ENCODE data around the gene TMC2.

TMC2 gene

DNA sequence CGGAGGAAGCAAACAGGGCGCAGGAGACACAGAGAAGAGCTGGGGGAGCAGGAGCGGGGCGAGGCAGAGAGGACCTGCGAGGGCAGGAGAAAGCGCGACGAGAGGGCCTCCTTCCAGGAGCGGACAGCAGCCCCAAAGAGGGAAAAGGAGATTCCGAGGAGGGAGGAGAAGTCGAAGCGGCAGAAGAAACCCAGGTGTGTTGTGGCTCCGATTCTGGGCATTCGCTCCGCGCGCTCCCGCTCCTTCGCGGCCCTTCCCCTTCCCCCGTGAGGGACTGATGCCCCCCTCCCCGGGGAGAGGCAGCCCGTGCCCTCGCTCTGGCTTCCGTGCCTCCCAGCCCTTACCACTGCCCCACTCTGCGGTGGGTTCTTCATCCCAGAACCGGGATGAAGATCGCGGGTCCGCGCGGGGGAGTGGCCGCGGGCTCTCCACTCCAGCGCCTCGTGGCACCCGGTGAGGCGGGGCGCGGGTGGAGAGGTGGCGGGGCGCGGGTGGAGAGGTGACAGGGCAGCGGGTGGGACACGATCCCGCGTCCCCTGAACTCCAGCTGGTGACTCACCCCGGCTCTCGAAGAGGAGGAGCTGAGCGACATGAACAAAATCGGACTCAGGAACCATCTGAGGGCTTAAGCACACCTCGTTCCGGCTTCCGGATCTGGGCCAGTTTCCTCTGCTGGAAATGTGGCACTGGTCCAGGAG, 22.4 kb downstream of the TMC2 start:
- H3K9ac ChIP-seq (ENCODE audit: low read depth, low read length) = peak overlapping the region; percentile 60
- peaks cover 48% of the 10 kb centered on the region for H3K27me3 ChIP-seq (ENCODE audit: control insufficient read depth, insufficient read depth, low read length)
- H3K4me3 ChIP-seq (ENCODE audit: low read depth, low read length) = peak overlapping the region; percentile 70
- H3K36me3 ChIP-seq (ENCODE audit: control insufficient read depth, insufficient read depth, low read length) = no peaks in the 10 kb centered on the region
- H3K9me3 ChIP-seq (ENCODE audit: control insufficient read depth, insufficient read depth, low read length) = no peaks in the 10 kb centered on the region
- H3K4me1 ChIP-seq (ENCODE audit: control insufficient read depth, insufficient read depth, low read length) = peaks cover 2% of the 10 kb centered on the region

DNA sequence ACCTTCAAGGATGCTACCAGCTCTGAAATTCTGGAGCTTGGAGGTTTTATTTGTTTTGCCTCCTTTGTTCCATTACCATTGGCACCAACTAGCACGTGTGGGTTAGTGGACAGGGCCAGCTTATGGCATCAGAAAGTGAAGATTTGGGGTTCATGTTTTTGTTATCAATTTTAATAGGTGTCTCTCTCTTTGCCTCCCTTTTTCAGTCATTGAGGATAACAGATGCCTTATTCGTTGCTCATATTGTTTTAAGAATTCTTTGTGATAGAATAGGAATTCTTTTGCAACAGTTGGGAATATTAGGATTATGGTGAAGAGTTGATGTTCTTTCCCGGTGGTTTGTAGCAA, 22.9 kb downstream of the TMC2 start:
- Histone ChIP-seq H3K9me3 (ENCODE audit: control insufficient read depth, insufficient read depth, low read length) (no peaks in the 10 kb centered on the region), H3K27me3 (ENCODE audit: control insufficient read depth, insufficient read depth, low read length) (peaks cover 48% of the 10 kb centered on the region), H3K4me1 (ENCODE audit: control insufficient read depth, insufficient read depth, low read length) (peaks cover 2% of the 10 kb centered on the region), H3K4me3 (ENCODE audit: low read depth, low read length) (peak overlapping the region; percentile 70), H3K36me3 (ENCODE audit: control insufficient read depth, insufficient read depth, low read length) (no peaks in the 10 kb centered on the region), H3K9ac (ENCODE audit: low read depth, low read length) (no peak overlapping the region)

DNA sequence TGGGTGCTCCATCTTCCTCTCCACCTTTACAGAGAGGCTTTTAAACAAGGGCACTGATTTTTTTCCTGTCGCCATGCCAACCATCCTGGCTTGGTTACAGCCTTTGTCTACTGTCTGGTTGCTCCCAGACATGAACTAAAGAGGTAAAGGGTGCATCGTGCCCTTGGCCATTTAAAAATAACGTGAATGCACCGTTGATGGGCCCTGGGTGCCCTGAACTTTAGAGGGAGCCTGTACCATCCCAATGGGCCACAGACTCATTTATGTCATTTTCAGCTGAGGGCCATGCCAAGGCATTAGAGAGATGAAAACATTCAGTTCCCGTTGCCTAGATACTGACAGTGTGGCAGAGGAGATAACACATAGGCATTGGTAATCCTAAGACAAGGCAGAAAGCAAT, 23.3 kb downstream of the TMC2 start:
- Histone ChIP-seq H3K9me3 (ENCODE audit: control insufficient read depth, insufficient read depth, low read length) (no peaks in the 10 kb centered on the region), H3K27me3 (ENCODE audit: control insufficient read depth, insufficient read depth, low read length) (peaks cover 48% of the 10 kb centered on the region), H3K4me3 (ENCODE audit: low read depth, low read length) (no peak overlapping the region), H3K4me1 (ENCODE audit: control insufficient read depth, insufficient read depth, low read length) (peaks cover 2% of the 10 kb centered on the region), H3K36me3 (ENCODE audit: control insufficient read depth, insufficient read depth, low read length) (no peaks in the 10 kb centered on the region), H3K9ac (ENCODE audit: low read depth, low read length) (no peak overlapping the region)

DNA sequence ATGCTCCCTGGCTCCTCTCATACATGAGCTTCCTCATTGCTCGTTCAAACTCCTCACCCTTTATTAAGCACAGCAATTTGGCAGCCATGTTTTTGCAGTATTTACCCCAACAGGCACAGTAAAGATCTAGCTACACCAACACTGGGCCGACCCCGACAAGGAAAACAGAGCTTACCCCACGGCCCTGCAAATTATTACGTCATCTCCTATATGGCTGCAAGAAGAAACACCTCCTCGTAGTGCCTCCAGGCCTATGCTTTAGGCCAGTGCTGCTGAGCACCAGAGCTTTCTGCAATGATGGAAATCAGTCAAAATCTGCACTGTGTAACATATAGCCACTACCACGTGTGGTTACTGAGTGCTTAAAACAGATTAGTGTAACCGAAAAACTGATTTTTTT, 26.7 kb downstream of the TMC2 start:
- Histone ChIP-seq H3K36me3 (ENCODE audit: control insufficient read depth, insufficient read depth, low read length) (no peaks in the 10 kb centered on the region), H3K9me3 (ENCODE audit: control insufficient read depth, insufficient read depth, low read length) (no peaks in the 10 kb centered on the region), H3K9ac (ENCODE audit: low read depth, low read length) (no peak overlapping the region), H3K27me3 (ENCODE audit: control insufficient read depth, insufficient read depth, low read length) (peaks cover 34% of the 10 kb centered on the region), H3K4me3 (ENCODE audit: low read depth, low read length) (no peak overlapping the region), H3K4me1 (ENCODE audit: control insufficient read depth, insufficient read depth, low read length) (peaks cover 2% of the 10 kb centered on the region)

DNA sequence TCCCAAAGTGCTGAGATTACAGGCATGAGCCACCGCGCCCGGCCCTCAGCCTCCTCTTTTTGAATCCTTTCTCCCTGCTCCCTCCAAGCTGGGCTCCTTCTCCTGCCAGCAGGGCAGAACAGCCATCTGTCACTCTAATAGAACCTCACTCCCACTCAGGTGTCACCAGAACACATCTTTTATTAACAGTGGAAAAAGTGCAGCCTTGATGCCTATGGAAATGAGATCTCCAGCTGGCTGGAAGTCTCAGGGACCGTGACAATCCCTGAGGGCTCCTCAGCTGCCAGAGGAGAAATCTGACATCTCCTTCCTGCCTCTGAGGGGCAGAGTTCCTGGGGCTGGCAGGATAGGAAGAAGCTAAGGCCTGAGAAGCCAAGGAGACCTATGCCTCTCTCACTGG, 28.0 kb downstream of the TMC2 start:
- no peaks in the 10 kb centered on the region for H3K9me3 ChIP-seq (ENCODE audit: control insufficient read depth, insufficient read depth, low read length)
- no peak overlapping the region for H3K9ac ChIP-seq (ENCODE audit: low read depth, low read length)
- H3K36me3 ChIP-seq (ENCODE audit: control insufficient read depth, insufficient read depth, low read length) = no peaks in the 10 kb centered on the region
- no peak overlapping the region for H3K4me3 ChIP-seq (ENCODE audit: low read depth, low read length)
- H3K4me1 ChIP-seq (ENCODE audit: control insufficient read depth, insufficient read depth, low read length) = no peaks in the 10 kb centered on the region
- peaks cover 26% of the 10 kb centered on the region for H3K27me3 ChIP-seq (ENCODE audit: control insufficient read depth, insufficient read depth, low read length)

DNA sequence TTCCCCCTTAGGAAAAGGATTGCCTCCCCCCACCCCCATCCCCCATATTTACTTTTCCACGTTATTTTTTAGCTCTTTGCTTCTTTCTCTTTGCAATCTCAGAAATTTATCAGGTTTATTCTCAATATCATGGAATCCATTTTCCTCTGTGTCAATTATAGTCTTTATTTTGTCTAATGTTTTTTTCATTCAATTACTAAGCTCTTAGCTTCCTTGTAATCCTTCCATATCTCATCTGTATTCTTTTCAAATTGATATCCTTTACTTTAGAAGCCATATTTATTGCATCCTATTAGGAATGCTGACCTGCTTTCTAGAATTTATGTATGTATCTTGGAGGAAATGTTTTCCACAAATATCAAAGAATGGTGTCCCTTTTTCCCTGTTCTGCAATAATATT, 39.3 kb downstream of the TMC2 start:
- H3K36me3 ChIP-seq (ENCODE audit: control insufficient read depth, insufficient read depth, low read length) = no peaks in the 10 kb centered on the region
- no peaks in the 10 kb centered on the region for H3K4me1 ChIP-seq (ENCODE audit: control insufficient read depth, insufficient read depth, low read length)
- no peaks in the 10 kb centered on the region for H3K27me3 ChIP-seq (ENCODE audit: control insufficient read depth, insufficient read depth, low read length)
- no peak overlapping the region for H3K9ac ChIP-seq (ENCODE audit: low read depth, low read length)
- H3K4me3 ChIP-seq (ENCODE audit: low read depth, low read length) = no peak overlapping the region
- H3K9me3 ChIP-seq (ENCODE audit: control insufficient read depth, insufficient read depth, low read length) = no peaks in the 10 kb centered on the region

DNA sequence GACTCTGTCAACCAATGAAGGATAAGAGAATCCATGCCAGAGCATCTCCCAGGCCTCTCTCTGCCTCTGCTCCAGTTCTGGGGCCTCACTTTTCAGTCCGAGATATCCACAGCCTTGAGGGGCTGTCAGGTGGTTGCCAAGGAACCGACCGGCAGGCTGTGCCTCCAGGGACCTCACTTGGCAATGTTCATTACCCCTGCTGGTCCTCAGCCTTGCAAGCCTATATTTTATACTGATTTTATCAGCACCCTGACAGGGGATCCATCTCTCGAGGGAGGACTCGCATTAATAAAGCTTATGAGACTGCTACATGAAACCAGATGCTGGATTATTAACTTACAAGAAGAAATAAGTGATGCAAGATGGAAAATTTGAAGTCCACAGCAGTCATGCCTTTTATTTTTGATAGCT, 39.9 kb downstream of the TMC2 start:
- no peaks in the 10 kb centered on the region for H3K27me3 ChIP-seq (ENCODE audit: control insufficient read depth, insufficient read depth, low read length)

DNA sequence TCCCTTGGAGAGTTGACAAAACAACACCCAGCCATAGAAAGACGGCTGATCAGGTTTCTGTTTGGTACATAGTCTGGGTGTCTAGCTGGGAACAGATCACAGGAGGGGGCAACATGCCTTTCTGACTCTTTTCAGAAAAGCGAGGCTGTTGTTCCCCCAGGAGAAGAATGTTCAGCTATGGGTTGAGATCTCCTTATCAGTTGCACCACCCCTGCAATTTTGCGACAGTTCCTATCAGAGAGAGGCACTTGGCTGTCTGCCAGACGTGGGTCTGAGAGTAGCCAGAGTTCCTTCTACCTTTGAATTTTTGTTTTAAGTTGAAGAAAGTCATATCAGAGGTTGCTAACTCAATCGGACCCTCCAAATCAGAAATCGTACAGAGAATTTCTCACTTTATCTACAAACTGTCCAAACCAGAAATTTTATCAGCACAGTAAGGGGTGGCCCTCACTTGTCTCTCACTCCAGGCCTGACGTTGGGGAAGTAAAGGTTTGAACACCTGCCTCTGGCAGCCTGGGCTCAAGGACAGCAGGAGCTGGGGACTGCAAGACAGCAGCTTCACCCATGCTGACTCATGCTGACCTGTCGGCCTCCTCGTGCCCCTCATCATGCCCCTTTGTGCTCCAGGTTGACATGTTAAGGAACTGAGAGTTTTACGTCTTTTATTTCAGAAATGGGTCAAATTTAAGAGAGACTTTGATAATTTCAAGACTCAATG, 42.3 kb downstream of the TMC2 start:
- no peaks in the 10 kb centered on the region for H3K9me3 ChIP-seq (ENCODE audit: control insufficient read depth, insufficient read depth, low read length)

More for the DNA sequence above, 39.9 kb downstream of the TMC2 start:
- no peak overlapping the region for H3K4me3 ChIP-seq (ENCODE audit: low read depth, low read length)
- no peaks in the 10 kb centered on the region for H3K9me3 ChIP-seq (ENCODE audit: control insufficient read depth, insufficient read depth, low read length)
- no peak overlapping the region for H3K9ac ChIP-seq (ENCODE audit: low read depth, low read length)
- no peaks in the 10 kb centered on the region for H3K4me1 ChIP-seq (ENCODE audit: control insufficient read depth, insufficient read depth, low read length)
- H3K36me3 ChIP-seq (ENCODE audit: control insufficient read depth, insufficient read depth, low read length) = no peaks in the 10 kb centered on the region

DNA sequence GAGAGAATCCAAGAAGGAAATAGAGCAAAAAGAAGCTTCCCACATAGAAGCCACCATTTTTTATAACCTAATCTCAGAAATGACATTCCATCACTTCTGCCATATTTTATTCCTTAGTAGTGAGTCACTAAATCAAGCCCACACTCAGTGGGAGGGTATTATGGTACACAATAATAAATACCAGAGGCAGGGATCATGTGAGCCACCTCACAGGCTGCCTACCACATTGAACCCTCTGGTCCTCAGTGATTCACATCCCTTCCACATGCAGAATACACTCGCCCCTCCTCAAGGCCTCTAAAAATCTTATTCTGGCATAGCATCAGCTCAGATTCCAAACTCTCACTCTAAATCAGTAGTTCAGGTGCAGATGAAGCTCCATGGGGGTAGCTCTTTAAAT, 49.4 kb downstream of the TMC2 start:
- H3K4me3 ChIP-seq (ENCODE audit: low read depth, low read length) = no peak overlapping the region
- H3K4me1 ChIP-seq (ENCODE audit: control insufficient read depth, insufficient read depth, low read length) = no peaks in the 10 kb centered on the region
- no peaks in the 10 kb centered on the region for H3K27me3 ChIP-seq (ENCODE audit: control insufficient read depth, insufficient read depth, low read length)
- H3K9ac ChIP-seq (ENCODE audit: low read depth, low read length) = no peak overlapping the region
- no peaks in the 10 kb centered on the region for H3K9me3 ChIP-seq (ENCODE audit: control insufficient read depth, insufficient read depth, low read length)
- H3K36me3 ChIP-seq (ENCODE audit: control insufficient read depth, insufficient read depth, low read length) = no peaks in the 10 kb centered on the region

More for the DNA sequence above, 42.3 kb downstream of the TMC2 start:
- Histone ChIP-seq H3K27me3 (ENCODE audit: control insufficient read depth, insufficient read depth, low read length) (no peaks in the 10 kb centered on the region), H3K9ac (ENCODE audit: low read depth, low read length) (no peak overlapping the region), H3K4me3 (ENCODE audit: low read depth, low read length) (no peak overlapping the region), H3K4me1 (ENCODE audit: control insufficient read depth, insufficient read depth, low read length) (no peaks in the 10 kb centered on the region), H3K36me3 (ENCODE audit: control insufficient read depth, insufficient read depth, low read length) (no peaks in the 10 kb centered on the region)

DNA sequence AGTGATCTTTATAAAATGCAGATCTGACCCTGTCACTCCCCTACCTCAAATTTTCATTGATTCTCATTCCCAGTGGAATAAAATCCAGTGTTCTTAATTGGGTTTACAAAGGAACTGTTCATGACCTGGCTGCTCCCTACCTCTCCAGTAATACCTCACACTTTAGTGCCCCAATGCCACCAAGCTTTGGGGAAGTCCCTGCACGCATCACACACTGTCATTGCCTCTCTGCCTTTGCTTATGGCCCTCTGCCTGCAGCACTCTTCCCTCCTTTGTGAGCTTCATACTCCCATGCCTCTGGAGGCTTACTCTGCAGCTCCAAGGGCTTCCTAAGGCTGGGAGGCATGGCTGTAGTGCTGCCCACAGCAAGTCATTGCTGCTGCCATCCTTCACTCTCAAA, 57.4 kb downstream of the TMC2 start:
- no peak overlapping the region for H3K9ac ChIP-seq (ENCODE audit: low read depth, low read length)
- no peaks in the 10 kb centered on the region for H3K9me3 ChIP-seq (ENCODE audit: control insufficient read depth, insufficient read depth, low read length)
- no peaks in the 10 kb centered on the region for H3K36me3 ChIP-seq (ENCODE audit: control insufficient read depth, insufficient read depth, low read length)
- no peaks in the 10 kb centered on the region for H3K27me3 ChIP-seq (ENCODE audit: control insufficient read depth, insufficient read depth, low read length)
- H3K4me1 ChIP-seq (ENCODE audit: control insufficient read depth, insufficient read depth, low read length) = no peaks in the 10 kb centered on the region
- no peak overlapping the region for H3K4me3 ChIP-seq (ENCODE audit: low read depth, low read length)

DNA sequence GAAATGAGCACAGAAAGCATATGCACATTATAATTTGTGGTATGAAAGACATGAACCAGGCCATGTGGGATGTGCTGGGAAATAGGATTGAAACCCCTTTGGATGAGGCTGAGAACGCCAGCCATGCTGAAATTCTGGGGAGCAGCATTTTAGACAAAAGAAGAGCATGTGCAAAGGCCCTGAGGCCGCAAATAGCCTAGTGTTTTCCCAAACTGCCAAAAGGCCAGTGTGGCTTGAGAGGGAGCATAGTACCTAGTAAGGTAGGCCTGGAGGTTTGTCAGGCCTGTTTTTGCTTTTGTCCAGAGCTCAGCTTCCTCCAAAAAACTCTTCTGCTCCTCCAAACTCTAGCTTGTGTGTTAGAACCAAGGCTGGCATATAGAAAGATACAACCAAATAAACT, 58.7 kb downstream of the TMC2 start:
- Histone ChIP-seq H3K27me3 (ENCODE audit: control insufficient read depth, insufficient read depth, low read length) (no peaks in the 10 kb centered on the region), H3K36me3 (ENCODE audit: control insufficient read depth, insufficient read depth, low read length) (no peaks in the 10 kb centered on the region), H3K4me1 (ENCODE audit: control insufficient read depth, insufficient read depth, low read length) (no peaks in the 10 kb centered on the region), H3K4me3 (ENCODE audit: low read depth, low read length) (no peak overlapping the region), H3K9me3 (ENCODE audit: control insufficient read depth, insufficient read depth, low read length) (no peaks in the 10 kb centered on the region), H3K9ac (ENCODE audit: low read depth, low read length) (no peak overlapping the region)

DNA sequence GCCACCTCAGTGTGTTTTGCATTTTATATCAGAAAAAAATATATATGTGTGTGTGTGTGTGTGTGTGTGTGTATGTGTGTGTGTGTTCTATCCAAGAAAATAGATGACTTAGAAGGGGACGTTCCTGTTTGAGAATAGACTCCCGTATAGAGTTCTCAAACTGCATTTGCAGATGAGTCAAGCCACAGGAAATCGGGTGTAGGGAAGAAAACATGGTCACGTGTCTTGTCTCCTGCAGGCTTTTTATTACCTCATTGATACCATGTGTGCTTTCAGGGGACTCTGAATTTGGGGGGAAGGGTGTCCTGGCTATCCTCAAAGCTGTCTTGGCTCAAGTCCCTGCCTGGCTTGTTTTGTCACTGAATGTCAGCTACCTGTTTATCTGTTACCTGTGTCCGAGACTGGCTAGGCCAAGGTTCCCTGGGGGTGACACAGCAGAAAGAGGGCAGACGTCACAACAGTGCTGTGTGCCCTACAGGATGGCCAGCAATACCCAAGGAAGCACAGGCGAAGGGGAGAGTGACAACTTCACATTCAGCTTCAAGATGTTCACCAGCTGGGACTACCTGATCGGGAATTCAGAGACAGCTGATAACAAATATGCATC, 60.4 kb downstream of the TMC2 start:
- H3K4me1 ChIP-seq (ENCODE audit: control insufficient read depth, insufficient read depth, low read length) = no peaks in the 10 kb centered on the region
- no peaks in the 10 kb centered on the region for H3K36me3 ChIP-seq (ENCODE audit: control insufficient read depth, insufficient read depth, low read length)
- no peaks in the 10 kb centered on the region for H3K9me3 ChIP-seq (ENCODE audit: control insufficient read depth, insufficient read depth, low read length)
- no peak overlapping the region for H3K9ac ChIP-seq (ENCODE audit: low read depth, low read length)
- no peaks in the 10 kb centered on the region for H3K27me3 ChIP-seq (ENCODE audit: control insufficient read depth, insufficient read depth, low read length)
- H3K4me3 ChIP-seq (ENCODE audit: low read depth, low read length) = no peak overlapping the region

Measured in iPS-15b (cell line).